Keratinocyte (primary cell): ENCODE measurements around the gene ZNF777.

Experiments used
- CTCF ChIP-seq, 3 experiments: IDR thresholded peaks in 1 of 3; conservative IDR thresholded peaks in 1 of 3; optimal IDR thresholded peaks in 1 of 3; 2 replicates in 2 of 3; 3 replicates in 1 of 3; pipeline versions ENCODE3 to v1.5.1; 2011; ENCODE audit warnings: low read length in 3 of 3, mild to moderate bottlenecking in 3 of 3, moderate library complexity in 2 of 3, control low read depth in 1 of 3, inconsistent platforms in 1 of 3; ENCODE audit not compliant: insufficient read depth in 2 of 3; ENCODE audit errors: extremely low read depth in 1 of 3
- EZH2 ChIP-seq: IDR thresholded peaks from one replicate; pipeline ENCODE4 v1.6.1; 2012; ENCODE audit warnings: inconsistent platforms, mild to moderate bottlenecking, low read length, moderate library complexity

DNA sequence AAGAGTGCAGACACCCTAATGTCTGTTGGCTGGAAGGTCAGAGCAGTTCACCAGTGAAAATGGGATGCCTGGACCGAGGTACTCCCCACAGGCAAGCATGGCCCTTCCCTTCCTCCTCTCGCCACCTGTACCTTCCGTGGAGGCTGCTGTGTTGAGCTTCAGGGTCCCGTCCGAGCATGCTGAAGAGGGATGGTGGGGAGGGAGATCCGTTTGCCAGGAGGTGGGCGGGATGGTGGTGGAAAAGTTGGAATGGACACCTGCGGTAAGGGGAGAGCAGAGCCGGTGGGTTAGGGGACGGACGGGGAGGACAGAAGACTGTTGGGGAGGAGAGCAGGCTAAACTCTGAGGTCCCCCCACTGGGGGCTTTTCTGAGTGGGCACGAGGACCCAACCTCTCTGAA, 15.9 kb upstream of the ZNF777 start:
- TF ChIP-seq CTCF (optimal IDR thresholded peaks at IDR 0.05 in 1 of 3, IDR thresholded peaks at IDR 0.05 in 1 of 3, conservative IDR thresholded peaks at IDR 0.05 in 1 of 3; ENCODE audit: extremely low read depth in 1 of 3, insufficient read depth in 2 of 3, low read length in 3 of 3), result no peak
- no peak for TF ChIP-seq EZH2
